ENCODE measurements around the gene CKAP4.

Gene CKAP4

GRCh38 chr12:106255952-106256351 is 8.1 kb upstream of the CKAP4 start:
- Histone ChIP-seq H3K27me3 (ENCODE audit: control insufficient read depth, low read length) (no peaks in the 10 kb centered on the region), H3K36me3 (ENCODE audit: control insufficient read depth, low read length) (no peaks in the 10 kb centered on the region), H3K79me2 (ENCODE audit: control insufficient read depth, low read length) (no peaks in the 10 kb centered on the region), H3K9me3 (ENCODE audit: control insufficient read depth, insufficient read depth, low read length) (no peaks in the 10 kb centered on the region), H3K27ac (ENCODE audit: low read depth, low read length) (no peak overlapping the region), H3K4me3 (ENCODE audit: low read length) (no peak overlapping the region), H3F3A (ENCODE audit: control insufficient read depth, insufficient read depth) (no peaks in the 10 kb centered on the region), H3K4me1 (ENCODE audit: control insufficient read depth, low read length) (peaks cover 10% of the 10 kb centered on the region), H3K9me2 (replicated peaks; ENCODE audit: control insufficient read depth, low read length) (no peaks in the 10 kb centered on the region), H4K20me1 (ENCODE audit: control insufficient read depth, insufficient read depth, low read depth, low read length) (no peaks in the 10 kb centered on the region), H3K4me2 (ENCODE audit: low read length) (no peak overlapping the region)
- TF ChIP-seq EZH2phosphoT487 (IDR thresholded peaks at IDR 0.05; ENCODE audit: borderline replicate concordance, low read length) (no peak), CTCF (IDR thresholded peaks at IDR 0.05; ENCODE audit: low read depth, low read length, poor library complexity, severe bottlenecking) (no peak)

- Histone ChIP-seq H4K20me1 (ENCODE audit: control insufficient read depth, insufficient read depth, low read depth, low read length) (no peaks in the 10 kb centered on the region), H3K4me3 (ENCODE audit: low read length) (no peak overlapping the region), H3K9me2 (replicated peaks; ENCODE audit: control insufficient read depth, low read length) (no peaks in the 10 kb centered on the region), H3K36me3 (ENCODE audit: control insufficient read depth, low read length) (no peaks in the 10 kb centered on the region), H3K4me1 (ENCODE audit: control insufficient read depth, low read length) (peaks cover 15% of the 10 kb centered on the region), H3K79me2 (ENCODE audit: control insufficient read depth, low read length) (no peaks in the 10 kb centered on the region), H3K27ac (ENCODE audit: low read depth, low read length) (no peak overlapping the region), H3F3A (ENCODE audit: control insufficient read depth, insufficient read depth) (no peaks in the 10 kb centered on the region), H3K27me3 (ENCODE audit: control insufficient read depth, low read length) (no peaks in the 10 kb centered on the region), H3K9me3 (ENCODE audit: control insufficient read depth, insufficient read depth, low read length) (no peaks in the 10 kb centered on the region), H3K4me2 (ENCODE audit: low read length) (no peak overlapping the region)
- TF ChIP-seq EZH2phosphoT487 (IDR thresholded peaks at IDR 0.05; ENCODE audit: borderline replicate concordance, low read length) (no peak), CTCF (IDR thresholded peaks at IDR 0.05; ENCODE audit: low read depth, low read length, poor library complexity, severe bottlenecking) (no peak)
Measured at GRCh38 chr12:106255493-106255892, 7.7 kb upstream of the CKAP4 start.

GRCh38 chr12:106254724-106255123 is 6.9 kb upstream of the CKAP4 start:
- Histone ChIP-seq H3K4me3 (ENCODE audit: low read length) (no peak overlapping the region), H3K79me2 (ENCODE audit: control insufficient read depth, low read length) (no peaks in the 10 kb centered on the region), H3K27ac (ENCODE audit: low read depth, low read length) (no peak overlapping the region), H3K4me1 (ENCODE audit: control insufficient read depth, low read length) (peaks cover 23% of the 10 kb centered on the region), H3K27me3 (ENCODE audit: control insufficient read depth, low read length) (no peaks in the 10 kb centered on the region), H4K20me1 (ENCODE audit: control insufficient read depth, insufficient read depth, low read depth, low read length) (no peaks in the 10 kb centered on the region), H3K36me3 (ENCODE audit: control insufficient read depth, low read length) (no peaks in the 10 kb centered on the region), H3K9me3 (ENCODE audit: control insufficient read depth, insufficient read depth, low read length) (no peaks in the 10 kb centered on the region), H3F3A (ENCODE audit: control insufficient read depth, insufficient read depth) (0 out of 2 replicates have a peak, but pooled peaks cover 4% of the 10 kb centered on the region), H3K9me2 (replicated peaks; ENCODE audit: control insufficient read depth, low read length) (no peaks in the 10 kb centered on the region), H3K4me2 (ENCODE audit: low read length) (no peak overlapping the region)
- TF ChIP-seq EZH2phosphoT487 (IDR thresholded peaks at IDR 0.05; ENCODE audit: borderline replicate concordance, low read length) = no peak
- TF ChIP-seq CTCF (IDR thresholded peaks at IDR 0.05; ENCODE audit: low read depth, low read length, poor library complexity, severe bottlenecking) = no peak

Data from DOHH2 (cell line).